ENCODE data around the gene RREB1. TPM values are rescaled to one million over a fixed set of nuclear protein-coding genes. Genes with fewer than 3 reads are reported as not detected.
A peak's percentile ranks its signal among the peaks of the same experiment; 100 is the strongest.

Gene RREB1
- total RNA-seq, 1 experiment from 2014 or later = 35.8 TPM

- Histone ChIP-seq H2BK20ac (ENCODE audit: low read depth, low read length, poor library complexity, severe bottlenecking) (no peak overlapping the region), H4K20me1 (ENCODE audit: control insufficient read depth, insufficient read depth, insufficient read length) (peaks cover 2% of the 10 kb centered on the region), H3K27ac (ENCODE audit: insufficient read length, low read depth, low read length) (no peak overlapping the region), H4K8ac (replicated peaks; ENCODE audit: insufficient read length, low read depth, low read length) (no peak overlapping the region), H3K23me2 (ENCODE audit: insufficient read length, low read depth, low read length, poor library complexity, severe bottlenecking) (no peaks in the 10 kb centered on the region), H3K27me3 (ENCODE audit: insufficient read depth, low read length) (no peaks in the 10 kb centered on the region), H3K23ac (ENCODE audit: insufficient read length, low read depth, low read length) (no peak overlapping the region), H3K9ac (ENCODE audit: extremely low read depth, insufficient read length, low read length) (no peak overlapping the region), H3K4me1 (ENCODE audit: insufficient read depth, low read length) (peaks cover 37% of the 10 kb centered on the region), H3K18ac (ENCODE audit: insufficient read length, low read depth, low read length) (peak overlapping the region; percentile 45), H2AK5ac (ENCODE audit: insufficient read length, low read length) (peak overlapping the region; percentile 54), H3K9me3 (ENCODE audit: control insufficient read depth, low read depth, low read length) (no peaks in the 10 kb centered on the region), H3K14ac (ENCODE audit: insufficient read depth, low read length) (peak overlapping the region; percentile 45; the same call in 1 of the 2 replicates), H3T11ph (ENCODE audit: low read length) (no peak overlapping the region), H3K56ac (ENCODE audit: insufficient read length, low read depth, low read length) (no peak overlapping the region), H2BK5ac (ENCODE audit: insufficient read length, low read length) (no peak overlapping the region), H3K4me2 (ENCODE audit: insufficient read depth, insufficient read length, low read length) (no peak overlapping the region), H3K79me1 (ENCODE audit: insufficient read depth, low read depth, low read length, poor library complexity, severe bottlenecking) (peaks cover 4% of the 10 kb centered on the region), H4K5ac (ENCODE audit: insufficient read length, low read depth, low read length) (no peak overlapping the region), H2BK120ac (ENCODE audit: low read depth, low read length, poor library complexity, severe bottlenecking) (no peak overlapping the region), H3K4ac (ENCODE audit: low read depth, low read length) (no peak overlapping the region), H2BK12ac (ENCODE audit: insufficient read length, low read depth, low read length) (no peak overlapping the region), H3K79me2 (ENCODE audit: insufficient read depth, low read length) (peaks cover 6% of the 10 kb centered on the region; the same call in 1 of the 2 replicates), H4K91ac (ENCODE audit: insufficient read length, low read depth, low read length) (no peak overlapping the region), H2BK15ac (ENCODE audit: low read depth, low read length) (no peak overlapping the region), H2AFZ (ENCODE audit: low read length) (no peak overlapping the region)
- Mint-ChIP-seq H3K4me1 (peaks cover 61 to 72% of the 10 kb centered on the region in 2 experiments), H3K9me3 (no peaks in the 10 kb centered on the region), H3K36me3 (ENCODE audit: insufficient read depth in 1 of 3, low read depth in 3 of 3) (no peaks in the 10 kb centered on the region), H3K4me3 (peak overlapping the region in 1 of 2 experiments; percentile 0; a peak in 1 of 5 replicates), H3K27ac (peak overlapping the region in 1 of 3 experiments; percentile 12; a peak in 2 of 7 replicates), H3K27me3 (ENCODE audit: low read depth) (no peaks in the 10 kb centered on the region)
- no CpG with 5 or more reads among the region's 7 CpGs for WGBS (ENCODE audit: extremely low coverage, insufficient read length, low lambda C conversion rate)
- no peak for DNase-seq
- TF ChIP-seq CTCF (conservative IDR thresholded peaks at IDR 0.05) = no peak
These were observed 39.4 kb downstream of the RREB1 start for GRCh38 chr6:7147051-7147671.

Data from H9 (cell line).